CD8-positive, alpha-beta memory T cell (primary cell): Measurements from ENCODE around the gene SPPL2B. TPM values are rescaled to one million over a fixed set of nuclear protein-coding genes. Genes with fewer than 3 reads are reported as not detected.
"Not testable (repeated sequence)": the region's sequence is repeated elsewhere in the genome, so short reads cannot be mapped to it uniquely, and the experiment has no call there.

Experiments
- CTCF ChIA-PET: fragments of 350-600 bp; sonication (Branson Sonifier 250); formaldehyde crosslinking; loops from one replicate; lab custom pipeline; 2021; ENCODE audit warnings: antibody characterized with exemption; lab: Charles Lee
- POLR2A ChIA-PET: fragments of 350-600 bp; sonication (Branson Sonifier 250); formaldehyde crosslinking; loops from one replicate; lab custom pipeline; 2021; ENCODE audit warnings: antibody characterized with exemption; lab: Charles Lee
- DNase-seq, 5 donors: peaks; one replicate each; pipeline versions ENCODE4 v3.0.0 to v3.0.0-alpha.2; 2020 to 2022; ENCODE audit warnings: mixed read lengths in 1 of 5
- H3K27ac ChIP-seq: one replicate; pipeline ENCODE4 v1.7.0; 2013; ENCODE audit warnings: low read depth, mild to moderate bottlenecking, low read length, moderate library complexity
- H3K27me3 ChIP-seq: 2 replicates; pipeline ENCODE4 v1.7.0; 2013; ENCODE audit warnings: low read length, mild to moderate bottlenecking; ENCODE audit not compliant: insufficient read depth, poor library complexity, severe bottlenecking
- H3K36me3 ChIP-seq: 2 replicates; pipeline ENCODE4 v1.7.0; 2013; ENCODE audit warnings: mild to moderate bottlenecking, low read length, moderate library complexity; ENCODE audit not compliant: insufficient read depth
- H3K4me1 ChIP-seq: 2 replicates; pipeline ENCODE4 v1.7.0; 2013; ENCODE audit warnings: mild to moderate bottlenecking, low read length, moderate library complexity; ENCODE audit not compliant: insufficient read depth
- H3K4me3 ChIP-seq: 2 replicates; pipeline ENCODE4 v1.7.0; 2013; ENCODE audit warnings: mild to moderate bottlenecking, low read length
- H3K9me3 ChIP-seq: 2 replicates; pipeline ENCODE4 v1.7.0; 2013; ENCODE audit warnings: mild to moderate bottlenecking, low read length
- H3K27ac Mint-ChIP-seq, 8 donors: one replicate each; pipeline ENCODE4 v1.8.0; 2020 to 2021; ENCODE audit warnings: mixed read lengths in 8 of 8, mild to moderate bottlenecking in 6 of 8, inconsistent platforms in 3 of 8, moderate library complexity in 3 of 8
- H3K27me3 Mint-ChIP-seq, 2 donors: one replicate each; pipeline ENCODE4 v1.8.0; 2020 to 2021; ENCODE audit warnings: mixed read lengths in 2 of 2, mild to moderate bottlenecking in 1 of 2, moderate library complexity in 1 of 2
- H3K36me3 Mint-ChIP-seq, 3 donors: one replicate each; pipeline ENCODE4 v1.8.0; 2020 to 2021; ENCODE audit warnings: mixed read lengths in 3 of 3, inconsistent platforms in 1 of 3, mild to moderate bottlenecking in 1 of 3
- H3K4me1 Mint-ChIP-seq, 3 donors: one replicate each; pipeline ENCODE4 v1.8.0; 2020 to 2021; ENCODE audit warnings: mixed read lengths in 3 of 3, inconsistent platforms in 1 of 3, mild to moderate bottlenecking in 1 of 3
- H3K4me3 Mint-ChIP-seq, 7 donors: one replicate each; pipeline ENCODE4 v1.8.0; 2020 to 2021; ENCODE audit warnings: mixed read lengths in 7 of 7, mild to moderate bottlenecking in 6 of 7, moderate library complexity in 4 of 7, inconsistent platforms in 2 of 7
- H3K9me3 Mint-ChIP-seq, 5 donors: one replicate each; pipeline ENCODE4 v1.8.0; 2020 to 2022; ENCODE audit warnings: mixed read lengths in 5 of 5, mild to moderate bottlenecking in 3 of 5, moderate library complexity in 2 of 5, inconsistent platforms in 1 of 5
- polyA plus RNA-seq: library from polyadenylated mRNA; unstranded; fragments of 300-500 nt; fragmentation: Illumina TruSeq; gene quantifications from one replicate; pipeline ENCODE4 v1.2.3, GENCODE V29; 2021
- total RNA-seq, 2 experiments: library from RNA; stranded (reverse); gene quantifications; one replicate each; pipeline ENCODE4 v1.2.3, GENCODE V29; 2021

Gene SPPL2B
- total and polyA plus RNA-seq, 3 experiments from 2014 or later, result 8.4 to 41.4 (median 39.0) TPM

DNA sequence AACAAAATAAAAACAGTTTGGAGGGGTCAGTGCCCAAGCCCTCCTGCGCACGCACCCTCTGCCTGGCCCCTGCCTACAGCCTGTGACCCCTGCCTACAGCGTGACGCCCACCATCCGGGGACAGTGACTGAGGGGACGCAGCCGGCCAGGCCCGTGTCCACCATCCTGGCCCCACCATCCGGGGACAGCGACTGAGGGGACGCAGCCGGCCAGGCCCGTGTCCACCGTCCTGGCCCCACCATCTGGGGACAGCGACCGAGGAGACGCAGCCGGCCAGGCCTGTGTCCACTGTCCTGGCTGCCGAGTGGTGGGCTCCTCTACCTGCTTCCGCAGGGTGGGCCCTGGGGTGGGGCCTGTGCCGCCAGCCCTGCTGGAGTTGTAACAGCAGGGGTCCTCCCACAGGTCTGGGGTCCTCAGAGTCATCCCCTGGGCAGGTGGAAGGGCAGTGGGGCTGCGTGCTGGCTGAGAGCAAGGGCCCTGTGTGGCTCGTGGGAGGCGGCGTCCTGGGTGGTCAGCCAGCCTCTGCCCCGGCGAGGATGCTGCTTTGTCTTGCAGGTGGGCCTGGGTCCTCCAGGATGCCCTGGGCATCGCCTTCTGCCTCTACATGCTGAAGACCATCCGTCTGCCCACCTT, 14.3 kb downstream of the SPPL2B start:
- Mint-ChIP-seq H3K4me3 (no peak overlapping the region), H3K27me3 (no peaks in the 10 kb centered on the region), H3K4me1 (no peaks in the 10 kb centered on the region), H3K27ac (no peak overlapping the region), H3K9me3 (no peaks in the 10 kb centered on the region), H3K36me3 (peaks cover 0 to 14% (median 0%) of the 10 kb centered on the region in 3 donors)
- no peaks in the 10 kb centered on the region for H3K27me3 ChIP-seq
- H3K4me1 ChIP-seq, result no peaks in the 10 kb centered on the region
- no peaks in the 10 kb centered on the region for H3K36me3 ChIP-seq
- H3K9me3 ChIP-seq, result no peaks in the 10 kb centered on the region
- CTCF ChIA-PET, result no interaction called here
- POLR2A ChIA-PET, result no interaction called here
- DNase-seq, result no peak
- no peak overlapping the region for H3K27ac ChIP-seq
- no peak overlapping the region for H3K4me3 ChIP-seq

DNA sequence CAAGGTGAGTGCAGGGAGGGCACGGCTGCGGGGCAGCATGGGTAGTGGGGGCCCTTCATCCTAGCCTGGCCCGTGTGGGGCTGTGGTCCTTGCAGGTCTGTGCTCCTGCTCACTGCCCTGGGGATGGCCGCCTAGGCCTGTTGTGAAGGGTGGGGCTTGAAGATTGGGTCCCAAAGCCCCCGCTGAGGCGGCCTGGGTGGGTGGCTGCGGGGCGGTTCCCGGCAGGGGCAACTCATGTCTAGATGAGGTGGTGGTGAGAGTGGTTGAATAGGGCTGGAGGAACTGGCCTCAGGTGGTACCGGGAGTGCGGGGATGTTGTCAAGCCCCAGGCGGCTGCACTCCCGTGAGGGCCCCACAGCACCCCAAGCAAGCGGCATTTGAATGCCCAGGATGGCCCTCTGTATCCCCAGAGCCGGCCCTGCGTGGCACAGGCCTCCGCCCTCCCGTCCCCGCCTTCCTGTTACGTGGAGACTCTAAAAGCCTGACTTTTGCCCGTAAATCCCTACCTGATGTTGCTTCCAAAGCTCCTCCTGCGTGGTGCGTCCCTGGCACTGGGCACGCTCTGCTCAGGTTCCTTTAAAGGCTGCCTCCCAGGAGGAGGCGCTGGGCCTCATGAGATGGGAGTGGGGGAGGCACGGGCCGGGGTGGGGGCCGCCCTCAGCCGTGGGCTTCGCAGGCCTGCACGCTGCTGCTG, 15.0 kb downstream of the SPPL2B start:
- H3K27ac ChIP-seq, result no peak overlapping the region
- Mint-ChIP-seq H3K27me3 (no peaks in the 10 kb centered on the region), H3K36me3 (peaks cover 0 to 12% (median 0%) of the 10 kb centered on the region in 3 donors), H3K4me3 (no peak overlapping the region), H3K27ac (no peak overlapping the region), H3K4me1 (no peaks in the 10 kb centered on the region), H3K9me3 (no peaks in the 10 kb centered on the region)
- ChIA-PET CTCF (no interaction called here), POLR2A (no interaction called here)
- H3K36me3 ChIP-seq, result no peaks in the 10 kb centered on the region
- no peak for DNase-seq
- no peak overlapping the region for H3K4me3 ChIP-seq
- H3K9me3 ChIP-seq, result no peaks in the 10 kb centered on the region
- no peaks in the 10 kb centered on the region for H3K27me3 ChIP-seq
- no peaks in the 10 kb centered on the region for H3K4me1 ChIP-seq

DNA sequence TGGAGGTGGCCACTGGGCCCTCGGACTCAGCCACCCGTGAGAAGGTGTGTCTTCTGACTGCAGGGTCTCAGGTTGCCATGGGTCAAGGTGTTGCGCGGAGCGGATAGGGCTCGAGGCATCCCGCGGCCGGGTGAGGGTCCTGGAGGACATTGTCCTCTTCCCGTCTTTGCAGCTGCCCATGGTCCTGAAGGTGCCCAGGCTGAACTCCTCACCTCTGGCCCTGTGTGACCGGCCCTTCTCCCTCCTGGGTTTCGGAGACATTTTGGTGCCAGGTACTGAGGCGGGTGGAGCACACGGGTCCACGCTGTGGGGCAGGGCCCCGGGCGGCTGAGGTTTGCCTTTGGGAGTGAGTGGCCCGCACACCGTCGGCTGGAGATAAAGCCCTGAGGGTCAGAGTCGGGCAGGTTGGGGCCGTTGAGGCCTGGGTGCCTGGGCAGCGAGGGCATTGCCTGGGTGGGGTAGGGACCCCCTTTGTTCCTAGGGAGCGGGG, 15.9 kb downstream of the SPPL2B start:
- POLR2A ChIA-PET, result no interaction called here
- Histone ChIP-seq H3K4me1 (no peaks in the 10 kb centered on the region), H3K27ac (no peak overlapping the region), H3K36me3 (no peaks in the 10 kb centered on the region), H3K4me3 (no peak overlapping the region), H3K27me3 (no peaks in the 10 kb centered on the region), H3K9me3 (no peaks in the 10 kb centered on the region)
- Mint-ChIP-seq H3K27me3 (no peaks in the 10 kb centered on the region), H3K36me3 (peaks cover 0 to 8% (median 0%) of the 10 kb centered on the region in 3 donors), H3K9me3 (no peaks in the 10 kb centered on the region), H3K4me3 (no peak overlapping the region), H3K4me1 (no peaks in the 10 kb centered on the region), H3K27ac (no peak overlapping the region)
- DNase-seq, result no peak
- CTCF ChIA-PET, result no interaction called here

DNA sequence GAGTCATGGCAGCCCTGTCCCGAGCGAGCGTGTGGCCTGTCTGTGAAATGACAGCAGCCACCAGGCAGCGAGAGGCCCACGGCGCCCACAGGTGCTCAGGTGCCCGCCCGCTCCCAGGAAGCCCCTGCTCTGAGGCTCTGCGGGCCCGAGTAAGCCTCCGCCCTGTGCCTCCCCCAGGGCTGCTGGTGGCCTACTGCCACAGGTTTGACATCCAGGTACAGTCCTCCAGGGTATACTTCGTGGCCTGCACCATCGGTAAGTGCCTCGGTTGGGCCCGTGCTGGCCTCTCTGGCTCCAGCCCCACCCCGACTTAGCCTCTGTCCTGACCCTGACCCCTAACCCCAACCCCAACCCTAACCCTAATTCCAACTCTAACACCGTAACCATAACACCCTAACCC, 16.6 kb downstream of the SPPL2B start:
- no peak for DNase-seq
- no peaks in the 10 kb centered on the region for H3K4me1 Mint-ChIP-seq
- POLR2A ChIA-PET, result no interaction called here
- Histone ChIP-seq H3K4me1 (no peaks in the 10 kb centered on the region), H3K36me3 (no peaks in the 10 kb centered on the region), H3K27ac (no peak overlapping the region), H3K27me3 (no peaks in the 10 kb centered on the region), H3K9me3 (no peaks in the 10 kb centered on the region), H3K4me3 (no peak overlapping the region)
- no peak overlapping the region for H3K27ac Mint-ChIP-seq
- H3K4me3 Mint-ChIP-seq, result no peak overlapping the region
- no peaks in the 10 kb centered on the region for H3K9me3 Mint-ChIP-seq
- no peaks in the 10 kb centered on the region for H3K27me3 Mint-ChIP-seq
- CTCF ChIA-PET, result no interaction called here
- peaks cover 0 to 8% (median 0%) of the 10 kb centered on the region in 3 donors for H3K36me3 Mint-ChIP-seq

DNA sequence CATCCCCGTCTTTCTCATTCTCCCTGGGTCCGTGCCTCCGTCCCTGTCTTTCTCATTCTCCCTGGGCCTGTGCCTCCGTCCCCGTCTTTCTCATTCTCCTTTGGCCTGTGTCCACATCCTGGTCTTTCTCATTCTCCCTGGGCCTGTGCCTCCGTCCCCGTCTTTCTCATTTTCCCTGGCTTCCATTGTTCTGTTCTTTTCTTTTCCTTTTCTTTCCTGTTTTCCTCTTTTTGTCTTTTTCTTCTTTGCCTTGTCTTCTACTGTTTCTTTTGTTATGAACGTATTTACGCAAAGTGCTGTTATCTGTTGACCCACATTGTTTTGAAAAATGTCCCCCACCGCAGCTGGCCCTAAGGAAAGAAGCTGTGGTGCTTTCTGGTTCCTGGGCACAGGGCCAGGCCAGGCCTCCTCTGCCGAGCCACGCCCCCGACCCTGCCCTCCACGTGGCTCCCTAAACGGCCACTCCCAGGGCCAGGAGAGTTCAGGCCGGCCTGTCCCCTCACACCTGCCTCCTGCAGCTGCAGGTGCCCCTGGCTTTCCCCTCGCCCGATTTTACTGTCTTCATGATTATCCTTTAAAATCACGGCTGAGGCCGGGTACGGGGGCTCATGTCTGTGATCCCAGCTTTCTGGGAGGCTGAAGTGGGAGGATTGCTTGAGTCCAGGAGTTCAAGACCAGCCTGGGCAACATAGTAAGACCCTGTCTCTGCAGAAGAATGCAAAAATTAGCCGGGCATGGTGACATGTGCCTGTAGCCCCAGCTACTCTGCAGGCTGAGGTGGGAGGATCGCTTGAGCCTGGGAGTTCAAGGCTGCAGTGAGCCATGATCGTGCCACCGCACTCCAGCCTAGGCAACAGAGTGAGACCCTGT, 17.5 kb downstream of the SPPL2B start:
- Mint-ChIP-seq H3K9me3 (no peaks in the 10 kb centered on the region), H3K36me3 (peaks cover 0 to 8% (median 0%) of the 10 kb centered on the region in 3 donors), H3K27ac (no peak overlapping the region), H3K27me3 (no peaks in the 10 kb centered on the region), H3K4me3 (no peak overlapping the region), H3K4me1 (no peaks in the 10 kb centered on the region)
- DNase-seq, result no peak
- POLR2A ChIA-PET, result no interaction called here
- Histone ChIP-seq H3K4me1 (no peaks in the 10 kb centered on the region), H3K36me3 (peaks cover 6% of the 10 kb centered on the region), H3K4me3 (no peak overlapping the region), H3K9me3 (no peaks in the 10 kb centered on the region), H3K27ac (peak overlapping the region; percentile 19), H3K27me3 (no peaks in the 10 kb centered on the region)
- CTCF ChIA-PET, result no interaction called here

DNA sequence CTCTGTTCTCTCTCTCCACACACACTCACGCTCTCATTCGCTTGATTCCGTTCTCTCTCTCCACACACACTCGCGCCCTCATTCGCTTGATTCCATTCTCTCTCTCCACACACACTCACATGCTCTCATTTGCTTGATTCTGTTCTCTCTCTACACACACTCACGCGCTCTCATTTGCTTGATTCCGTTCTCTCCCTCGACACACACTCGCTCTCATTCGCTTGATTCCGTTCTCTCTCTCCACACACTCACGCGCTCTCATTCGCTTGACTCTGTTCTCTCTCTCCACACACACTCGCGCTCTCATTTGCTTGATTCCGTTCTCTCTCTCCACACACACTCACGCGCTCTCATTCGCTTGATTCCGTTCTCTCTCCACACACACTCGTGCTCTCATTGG, 21.3 kb downstream of the SPPL2B start:
- H3K4me1 Mint-ChIP-seq, H3K36me3 Mint-ChIP-seq, H3K4me3 Mint-ChIP-seq, DNase-seq, H3K27me3 ChIP-seq, H3K27ac Mint-ChIP-seq, H3K27ac ChIP-seq, H3K27me3 Mint-ChIP-seq, H3K4me3 ChIP-seq, H3K4me1 ChIP-seq, H3K9me3 Mint-ChIP-seq, CTCF ChIA-PET, H3K9me3 ChIP-seq, POLR2A ChIA-PET, H3K36me3 ChIP-seq: not testable (repeated sequence)

DNA sequence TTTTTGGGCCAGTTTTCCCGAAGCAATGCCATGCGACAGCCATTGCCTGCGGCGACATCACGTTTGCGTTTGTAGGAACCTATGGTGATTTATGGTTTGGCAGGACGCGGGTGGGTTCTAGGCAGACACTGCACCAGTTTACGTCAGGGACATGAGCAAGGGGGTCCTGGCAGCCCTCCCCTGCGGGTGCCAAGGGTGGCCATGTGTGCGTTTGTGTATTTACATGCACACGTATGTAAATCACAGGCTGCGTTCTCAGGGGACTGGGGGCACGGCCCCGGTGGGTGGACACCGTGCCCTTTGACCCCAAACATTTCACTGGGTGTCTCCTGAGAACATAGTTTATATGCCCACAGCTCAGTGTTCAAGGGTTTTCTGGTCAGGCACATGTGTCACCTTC, 22.2 kb downstream of the SPPL2B start:
- ChIA-PET CTCF (no interaction called here), POLR2A (no interaction called here)
- H3K36me3 ChIP-seq, result peaks cover 6% of the 10 kb centered on the region
- no peak overlapping the region for H3K27ac ChIP-seq
- no peak for DNase-seq
- H3K27me3 ChIP-seq, result no peaks in the 10 kb centered on the region
- H3K9me3 Mint-ChIP-seq, result no peaks in the 10 kb centered on the region
- H3K4me1 Mint-ChIP-seq, result no peaks in the 10 kb centered on the region
- H3K27ac Mint-ChIP-seq, result no peak overlapping the region
- H3K4me3 ChIP-seq, result no peak overlapping the region
- H3K27me3 Mint-ChIP-seq, result no peaks in the 10 kb centered on the region
- H3K9me3 ChIP-seq, result no peaks in the 10 kb centered on the region
- peaks cover 0 to 8% (median 0%) of the 10 kb centered on the region in 3 donors for H3K36me3 Mint-ChIP-seq
- no peak overlapping the region for H3K4me3 Mint-ChIP-seq
- no peaks in the 10 kb centered on the region for H3K4me1 ChIP-seq

DNA sequence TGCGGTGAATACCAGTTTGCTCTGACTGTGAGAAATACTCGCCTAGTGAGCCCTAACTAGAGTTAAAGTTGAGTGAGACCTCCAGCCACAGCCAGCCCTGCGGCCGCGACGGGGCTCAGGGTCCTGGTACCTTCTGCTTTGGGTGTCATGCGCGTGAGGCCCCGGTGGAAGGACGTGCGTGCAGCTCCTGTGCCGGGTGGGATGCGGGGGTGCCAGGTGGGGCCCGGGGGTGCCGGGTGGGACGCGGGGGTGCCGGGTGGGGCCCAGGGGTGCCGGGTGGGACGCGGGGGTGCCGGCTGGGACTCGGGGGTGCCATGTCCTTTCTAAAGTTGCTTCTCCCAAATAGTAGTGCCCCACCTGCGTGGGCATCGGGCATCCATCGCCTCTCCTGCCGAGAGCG, 23.1 kb downstream of the SPPL2B start:
- ChIA-PET POLR2A (no interaction called here), CTCF (no interaction called here)
- no peaks in the 10 kb centered on the region for H3K27me3 ChIP-seq
- Mint-ChIP-seq H3K27ac (peak overlapping the region in 1 of 8 donors; percentile 69), H3K4me3 (no peak overlapping the region), H3K9me3 (no peaks in the 10 kb centered on the region), H3K36me3 (peaks cover 0 to 6% (median 0%) of the 10 kb centered on the region in 3 donors), H3K27me3 (no peaks in the 10 kb centered on the region), H3K4me1 (no peaks in the 10 kb centered on the region)
- peak in 1 of 5 donors; percentile 46 for DNase-seq
- peaks cover 6% of the 10 kb centered on the region for H3K36me3 ChIP-seq
- H3K4me1 ChIP-seq, result no peaks in the 10 kb centered on the region
- no peak overlapping the region for H3K4me3 ChIP-seq
- H3K27ac ChIP-seq, result no peak overlapping the region
- no peaks in the 10 kb centered on the region for H3K9me3 ChIP-seq
